IMR-90 (cell line): Measurements from ENCODE around the gene GAREM1. TPM values are rescaled to one million over a fixed set of nuclear protein-coding genes. Genes with fewer than 3 reads are reported as not detected.

Source experiments
- ATAC-seq: fragments of 200-7000 bp; cut with Tn5 transposase; 2 replicates; pipeline ENCODE4 v1.9.1; 2020; ENCODE audit warnings: low read depth, mild to moderate bottlenecking, moderate library complexity
- BruUV-seq: library from RNA; stranded (reverse); fragments of 400-500 nt; replicated peaks from 2 replicates; lab custom pipeline; 2021; lab: Mats Ljungman, UMichigan
- CTCF ChIA-PET: fragments of 300-600 bp; formaldehyde crosslinking; extraction: SDS; loops from one replicate; lab custom pipeline; 2021; ENCODE audit warnings: antibody characterized with exemption; lab: Yijun Ruan, JAX
- POLR2A ChIA-PET: fragments of 300-600 bp; sonication (Branson Sonifier 250); formaldehyde crosslinking; loops from one replicate; lab custom pipeline; 2022; ENCODE audit warnings: antibody characterized with exemption; ENCODE audit not compliant: unreplicated experiment; lab: Charles Lee
- DNase-seq: peaks from one replicate; pipeline ENCODE4 v3.0.0; 2013
- H2AFZ ChIP-seq: replicated peaks from 2 replicates; pipeline ENCODE3; 2013; ENCODE audit warnings: low read length, mild to moderate bottlenecking; ENCODE audit not compliant: poor library complexity
- H2AK5ac ChIP-seq: 2 replicates; pipeline ENCODE4 v1.6.1; 2013; ENCODE audit warnings: low read depth, low read length, inconsistent platforms
- H2AK9ac ChIP-seq: replicated peaks from 2 replicates; pipeline ENCODE3; 2013; ENCODE audit warnings: mild to moderate bottlenecking, low read depth, low read length, moderate library complexity; ENCODE audit not compliant: poor library complexity
- H2BK120ac ChIP-seq: 2 replicates; pipeline ENCODE4 v1.6.1; 2013; ENCODE audit warnings: low read depth, low read length, inconsistent platforms
- H2BK15ac ChIP-seq: 3 replicates; pipeline ENCODE4 v1.6.1; 2013; ENCODE audit warnings: low read depth, low read length, inconsistent platforms
- H2BK20ac ChIP-seq: 2 replicates; pipeline ENCODE4 v1.6.1; 2013; ENCODE audit warnings: low read depth, mild to moderate bottlenecking, inconsistent platforms, low read length, moderate library complexity
- H2BK5ac ChIP-seq: 2 replicates; pipeline ENCODE4 v1.6.1; 2013; ENCODE audit warnings: mild to moderate bottlenecking, low read depth, low read length, inconsistent platforms; ENCODE audit not compliant: poor library complexity, severe bottlenecking
- H3K14ac ChIP-seq: replicated peaks from 2 replicates; pipeline ENCODE4 v1.6.1; 2013; ENCODE audit warnings: low read depth, low read length, inconsistent platforms
- H3K18ac ChIP-seq: 2 replicates; pipeline ENCODE4 v1.6.1; 2013; ENCODE audit warnings: low read depth, low read length, control low read depth
- H3K23ac ChIP-seq: 2 replicates; pipeline ENCODE4 v1.6.1; 2013; ENCODE audit warnings: low read depth, low read length, inconsistent platforms
- H3K27ac ChIP-seq: 2 replicates; pipeline ENCODE4 v1.5.1; 2013; ENCODE audit warnings: mild to moderate bottlenecking, control low read depth, low read length; ENCODE audit not compliant: insufficient read depth
- H3K27me3 ChIP-seq: 2 replicates; pipeline ENCODE4 v1.6.1; 2013; ENCODE audit warnings: low read length; ENCODE audit not compliant: control insufficient read depth, insufficient read depth
- H3K36me3 ChIP-seq: 2 replicates; pipeline ENCODE4 v1.6.1; 2013; ENCODE audit warnings: low read length, mixed read lengths; ENCODE audit not compliant: control insufficient read depth, insufficient read depth
- H3K4ac ChIP-seq: 2 replicates; pipeline ENCODE4 v1.6.1; 2013; ENCODE audit warnings: low read depth, low read length, inconsistent platforms
- H3K4me1 ChIP-seq: 2 replicates; pipeline ENCODE4 v1.6.1; 2013; ENCODE audit warnings: low read length, mixed read lengths; ENCODE audit not compliant: control insufficient read depth, insufficient read depth
- H3K4me2 ChIP-seq: 2 replicates; pipeline ENCODE4 v1.6.1; 2013; ENCODE audit warnings: low read depth, mild to moderate bottlenecking, control low read depth, low read length, moderate library complexity
- H3K4me3 ChIP-seq: 2 replicates; pipeline ENCODE4 v1.5.1; 2013; ENCODE audit warnings: low read depth, mild to moderate bottlenecking, control low read depth, low read length, moderate library complexity; ENCODE audit not compliant: insufficient read depth
- H3K56ac ChIP-seq: 2 replicates; pipeline ENCODE4 v1.6.1; 2013; ENCODE audit warnings: low read length, inconsistent platforms; ENCODE audit not compliant: insufficient read depth; ENCODE audit errors: extremely low read depth
- H3K79me1 ChIP-seq, 2 experiments: 2 replicates each; pipeline ENCODE4 v1.6.1; 2013; ENCODE audit warnings: low read length in 2 of 2, inconsistent platforms in 1 of 2, low read depth in 1 of 2
- H3K9ac ChIP-seq: 2 replicates; pipeline ENCODE4 v1.6.1; 2013; ENCODE audit warnings: low read depth, low read length, control low read depth
- H3K9me1 ChIP-seq: 2 replicates; pipeline ENCODE4 v1.6.1; 2013; ENCODE audit warnings: low read length, inconsistent platforms; ENCODE audit not compliant: insufficient read depth
- H3K9me3 ChIP-seq: 2 replicates; pipeline ENCODE4 v1.6.1; 2013; ENCODE audit warnings: low read length; ENCODE audit not compliant: control insufficient read depth, insufficient read depth
- H4K20me1 ChIP-seq: 2 replicates; pipeline ENCODE4 v1.6.1; 2013; ENCODE audit warnings: low read length, inconsistent platforms; ENCODE audit not compliant: insufficient read depth
- H4K5ac ChIP-seq: 2 replicates; pipeline ENCODE4 v1.6.1; 2013; ENCODE audit warnings: mild to moderate bottlenecking, low read depth, low read length, control low read depth
- H4K8ac ChIP-seq, 2 experiments: 2 replicates each; pipeline ENCODE4 v1.6.1; 2013; ENCODE audit warnings: low read depth in 2 of 2, low read length in 2 of 2, control low read depth in 1 of 2, inconsistent platforms in 1 of 2
- H4K91ac ChIP-seq: 2 replicates; pipeline ENCODE4 v1.6.1; 2013; ENCODE audit warnings: low read depth, low read length, inconsistent platforms; ENCODE audit not compliant: insufficient read depth
- BHLHE40 ChIP-seq: fragments of 150-350 bp; IDR thresholded peaks from 2 replicates; pipeline ENCODE4 v1.6.1; 2016; ENCODE audit warnings: mild to moderate bottlenecking, low read depth, low read length
- CEBPB ChIP-seq: IDR thresholded peaks from 2 replicates; pipeline ENCODE4 v1.6.1; 2012; ENCODE audit warnings: low read depth, low read length, improper control_type of control experiment
- CHD1 ChIP-seq: IDR thresholded peaks from 2 replicates; pipeline ENCODE4 v1.6.1; 2012; ENCODE audit warnings: low read depth, low read length, improper control_type of control experiment
- FOS ChIP-seq: fragments of 150-350 bp; IDR thresholded peaks from 2 replicates; pipeline ENCODE4 v1.6.1; 2016; ENCODE audit warnings: low read depth, low read length
- MAFK ChIP-seq: IDR thresholded peaks from 2 replicates; pipeline ENCODE4 v1.6.1; 2012; ENCODE audit warnings: low read depth, low read length, improper control_type of control experiment
- MAZ ChIP-seq: IDR thresholded peaks from 2 replicates; pipeline ENCODE4 v1.6.1; 2012; ENCODE audit warnings: low read depth, mild to moderate bottlenecking, low read length, improper control_type of control experiment, moderate library complexity, borderline replicate concordance
- MXI1 ChIP-seq: IDR thresholded peaks from 2 replicates; pipeline ENCODE4 v1.6.1; 2012; ENCODE audit warnings: low read depth, mild to moderate bottlenecking, low read length, moderate library complexity, borderline replicate concordance
- NFE2L2 ChIP-seq: fragments of 150-350 bp; IDR thresholded peaks from 2 replicates; pipeline ENCODE4 v1.6.1; 2016; ENCODE audit warnings: low read depth, mild to moderate bottlenecking, low read length
- POLR2A ChIP-seq: IDR thresholded peaks from 2 replicates; pipeline ENCODE4 v1.6.1; 2012; ENCODE audit warnings: mild to moderate bottlenecking, low read depth, low read length
- RAD21 ChIP-seq: IDR thresholded peaks from 2 replicates; pipeline ENCODE4 v1.6.1; 2012; ENCODE audit warnings: low read length, improper control_type of control experiment
- RCOR1 ChIP-seq: IDR thresholded peaks from 2 replicates; pipeline ENCODE4 v1.6.1; 2012; ENCODE audit warnings: mild to moderate bottlenecking, low read length, improper control_type of control experiment; ENCODE audit not compliant: insufficient replicate concordance
- RFX5 ChIP-seq: IDR thresholded peaks from 2 replicates; pipeline ENCODE4 v1.8.0; 2012; ENCODE audit warnings: low read depth, mild to moderate bottlenecking, low read length, moderate library complexity
- SMC3 ChIP-seq: fragments of 150-350 bp; IDR thresholded peaks from 2 replicates; pipeline ENCODE4 v1.6.1; 2016; ENCODE audit warnings: low read depth, mild to moderate bottlenecking, antibody characterized with exemption, low read length, moderate library complexity
- WGBS, 2 experiments: methylation state at CpG; one replicate each; pipeline versions ENCODE4 v1.1.5 to v1.1.7; 2013; ENCODE audit warnings: missing lambda C conversion rate in 2 of 2; ENCODE audit not compliant: insufficient read length in 1 of 2; ENCODE audit errors: extremely low coverage in 2 of 2; 5-methylcytosine and 5-hydroxymethylcytosine counted together
- dilution Hi-C: fragments of 300-500 bp; cut with HindIII; formaldehyde crosslinking; loops from one replicate; pipeline ENCODE4 v1.14.3; 2018; ENCODE audit warnings: low sequenced_read_pairs; ENCODE audit not compliant: unreplicated experiment
- in situ Hi-C: fragments of 300-500 bp; cut with MboI; formaldehyde crosslinking; loops from 3 replicates; pipeline ENCODE4 v1.14.3; 2019; ENCODE audit warnings: low sequenced_read_pairs, inconsistent platforms, mixed read lengths
- intact Hi-C: fragments of 100-400 bp; cut with micrococcal nuclease; formaldehyde crosslinking; loops from 2 replicates; pipeline ENCODE4 v1.10.0; 2022
- polyA plus RNA-seq, 3 experiments: library from polyadenylated mRNA; depleted of rRNA; stranded (reverse); fragments of >200 nt; gene quantifications; 2 replicates each; pipeline ENCODE4 v1.2.3, GENCODE V29; 2012; ENCODE audit warnings: low replicate concordance in 1 of 3
- total RNA-seq: library from RNA; depleted of rRNA; stranded (reverse); fragments of >200 nt; gene quantifications from 2 replicates; pipeline ENCODE4 v1.2.3, GENCODE V29; 2012
- TF ChIP-seq, protein P1 (sequence below): fragments of 150-350 bp; IDR thresholded peaks from 2 replicates; pipeline ENCODE4 v1.6.1; 2017; ENCODE audit warnings: mild to moderate bottlenecking, antibody characterized with exemption, low read length, low read depth
- TF ChIP-seq, protein P2 (sequence below): fragments of 150-350 bp; IDR thresholded peaks from 2 replicates; pipeline ENCODE4 v1.6.1; 2016; ENCODE audit warnings: low read depth, mild to moderate bottlenecking, low read length, moderate library complexity, borderline replicate concordance
- TF ChIP-seq, protein P3 (sequence below): conservative IDR thresholded peaks from 2 replicates; pipeline ENCODE4 v1.5.1; 2012; ENCODE audit warnings: mild to moderate bottlenecking, low read depth, low read length, improper control_type of control experiment

Gene GAREM1
- total and polyA plus RNA-seq, 2 of the 4 experiments (the other 2 are of a cell fraction) = 1.4 to 2.3 TPM

DNA sequence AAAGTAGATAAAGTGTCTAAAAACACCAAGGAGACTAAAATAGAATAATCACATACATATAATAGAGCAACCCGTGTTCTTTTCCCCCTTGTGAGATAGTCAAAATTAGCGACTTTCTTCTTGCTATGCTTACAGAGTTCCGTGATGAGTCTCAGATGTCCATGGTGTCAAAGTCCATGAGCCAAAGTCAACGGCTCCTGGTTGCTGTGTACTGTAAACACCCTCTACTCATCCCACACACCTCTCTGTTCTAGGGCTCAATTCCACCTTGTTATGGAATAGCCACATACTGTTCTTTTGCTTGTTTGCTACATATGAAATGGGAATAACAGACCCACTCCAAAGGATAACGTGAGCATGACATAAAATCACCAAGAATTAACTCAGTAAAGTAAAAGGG lies 52.5 kb downstream of the GAREM1 start:
- no peak overlapping the region for H2BK5ac ChIP-seq
- no peak overlapping the region for H2AFZ ChIP-seq
- dilution Hi-C loops = no loop called here
- no peak for TF ChIP-seq CEBPB
- no peak for TF ChIP-seq MAFK
- TF ChIP-seq BHLHE40 = no peak
- TF ChIP-seq RAD21 = no peak
- TF ChIP-seq MAZ = no peak
- TF ChIP-seq, protein P1, sequence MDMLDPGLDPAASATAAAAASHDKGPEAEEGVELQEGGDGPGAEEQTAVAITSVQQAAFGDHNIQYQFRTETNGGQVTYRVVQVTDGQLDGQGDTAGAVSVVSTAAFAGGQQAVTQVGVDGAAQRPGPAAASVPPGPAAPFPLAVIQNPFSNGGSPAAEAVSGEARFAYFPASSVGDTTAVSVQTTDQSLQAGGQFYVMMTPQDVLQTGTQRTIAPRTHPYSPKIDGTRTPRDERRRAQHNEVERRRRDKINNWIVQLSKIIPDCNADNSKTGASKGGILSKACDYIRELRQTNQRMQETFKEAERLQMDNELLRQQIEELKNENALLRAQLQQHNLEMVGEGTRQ = no peak
- TF ChIP-seq RFX5 = no peak
- TF ChIP-seq, protein P2, sequence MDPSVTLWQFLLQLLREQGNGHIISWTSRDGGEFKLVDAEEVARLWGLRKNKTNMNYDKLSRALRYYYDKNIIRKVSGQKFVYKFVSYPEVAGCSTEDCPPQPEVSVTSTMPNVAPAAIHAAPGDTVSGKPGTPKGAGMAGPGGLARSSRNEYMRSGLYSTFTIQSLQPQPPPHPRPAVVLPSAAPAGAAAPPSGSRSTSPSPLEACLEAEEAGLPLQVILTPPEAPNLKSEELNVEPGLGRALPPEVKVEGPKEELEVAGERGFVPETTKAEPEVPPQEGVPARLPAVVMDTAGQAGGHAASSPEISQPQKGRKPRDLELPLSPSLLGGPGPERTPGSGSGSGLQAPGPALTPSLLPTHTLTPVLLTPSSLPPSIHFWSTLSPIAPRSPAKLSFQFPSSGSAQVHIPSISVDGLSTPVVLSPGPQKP = no peak
- TF ChIP-seq, protein P3, sequence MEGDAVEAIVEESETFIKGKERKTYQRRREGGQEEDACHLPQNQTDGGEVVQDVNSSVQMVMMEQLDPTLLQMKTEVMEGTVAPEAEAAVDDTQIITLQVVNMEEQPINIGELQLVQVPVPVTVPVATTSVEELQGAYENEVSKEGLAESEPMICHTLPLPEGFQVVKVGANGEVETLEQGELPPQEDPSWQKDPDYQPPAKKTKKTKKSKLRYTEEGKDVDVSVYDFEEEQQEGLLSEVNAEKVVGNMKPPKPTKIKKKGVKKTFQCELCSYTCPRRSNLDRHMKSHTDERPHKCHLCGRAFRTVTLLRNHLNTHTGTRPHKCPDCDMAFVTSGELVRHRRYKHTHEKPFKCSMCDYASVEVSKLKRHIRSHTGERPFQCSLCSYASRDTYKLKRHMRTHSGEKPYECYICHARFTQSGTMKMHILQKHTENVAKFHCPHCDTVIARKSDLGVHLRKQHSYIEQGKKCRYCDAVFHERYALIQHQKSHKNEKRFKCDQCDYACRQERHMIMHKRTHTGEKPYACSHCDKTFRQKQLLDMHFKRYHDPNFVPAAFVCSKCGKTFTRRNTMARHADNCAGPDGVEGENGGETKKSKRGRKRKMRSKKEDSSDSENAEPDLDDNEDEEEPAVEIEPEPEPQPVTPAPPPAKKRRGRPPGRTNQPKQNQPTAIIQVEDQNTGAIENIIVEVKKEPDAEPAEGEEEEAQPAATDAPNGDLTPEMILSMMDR = no peak
- TF ChIP-seq SMC3 = no peak
- no peak for TF ChIP-seq CHD1
- TF ChIP-seq RCOR1 = no peak
- no peak for TF ChIP-seq POLR2A
- no peak for TF ChIP-seq MXI1
- no peak for TF ChIP-seq FOS
- no peak for TF ChIP-seq NFE2L2
- ChIA-PET CTCF (no interaction called here), POLR2A (no interaction called here)
- H4K8ac ChIP-seq = no peak overlapping the region
- H3K4me1 ChIP-seq = no peaks in the 10 kb centered on the region
- no peak overlapping the region for H4K5ac ChIP-seq
- H3K23ac ChIP-seq = no peak overlapping the region
- no peaks in the 10 kb centered on the region for H3K36me3 ChIP-seq
- no peaks in the 10 kb centered on the region for H4K20me1 ChIP-seq
- no peak overlapping the region for H2AK5ac ChIP-seq
- H2AK9ac ChIP-seq = no peak overlapping the region
- H3K27me3 ChIP-seq = no peaks in the 10 kb centered on the region
- no peak overlapping the region for H2BK15ac ChIP-seq
- no peaks in the 10 kb centered on the region for H3K79me1 ChIP-seq
- DNase-seq = no peak
- no peak overlapping the region for H3K14ac ChIP-seq
- no peak overlapping the region for H3K4me2 ChIP-seq
- no peak overlapping the region for H3K4ac ChIP-seq
- no CpG with 5 or more reads among the region's 5 CpGs for WGBS, 2 experiments
- no peak overlapping the region for H2BK120ac ChIP-seq
- BruUV-seq = no TSS peak
- H3K9me3 ChIP-seq = no peaks in the 10 kb centered on the region
- no peak for ATAC-seq
- no peak overlapping the region for H3K56ac ChIP-seq
- H3K27ac ChIP-seq = no peak overlapping the region
- H3K9ac ChIP-seq = no peak overlapping the region
- in situ Hi-C loops = no loop called here
- intact Hi-C loops = loop anchor here (5.0 kb wide), 1 partner anchor 51 kb away; no protein-coding TSS in a partner anchor
- no peak overlapping the region for H4K91ac ChIP-seq
- H3K18ac ChIP-seq = no peak overlapping the region
- no peak overlapping the region for H2BK20ac ChIP-seq
- H3K9me1 ChIP-seq = no peaks in the 10 kb centered on the region
- no peak overlapping the region for H3K4me3 ChIP-seq
